HG03439 (cell line): ENCODE data around the gene MANEA.
"Not testable (repeated sequence)": the region's sequence is repeated elsewhere in the genome, so short reads cannot be mapped to it uniquely, and the experiment has no call there.

Experiments used
- ATAC-seq: cut with Tn5 transposase; IDR thresholded peaks from one replicate; pipeline ENCODE4 v1.9.1; 2021; ENCODE audit warnings: mild to moderate bottlenecking, moderate library complexity; ENCODE audit not compliant: unreplicated experiment

MANEA gene

GRCh38 chr6:95584226-95584625 lies 6.9 kb downstream of the MANEA start:
- ATAC-seq, result not testable (repeated sequence)

- no peak for ATAC-seq
Measured at GRCh38 chr6:95587989-95588388, 10.7 kb downstream of the MANEA start.

DNA sequence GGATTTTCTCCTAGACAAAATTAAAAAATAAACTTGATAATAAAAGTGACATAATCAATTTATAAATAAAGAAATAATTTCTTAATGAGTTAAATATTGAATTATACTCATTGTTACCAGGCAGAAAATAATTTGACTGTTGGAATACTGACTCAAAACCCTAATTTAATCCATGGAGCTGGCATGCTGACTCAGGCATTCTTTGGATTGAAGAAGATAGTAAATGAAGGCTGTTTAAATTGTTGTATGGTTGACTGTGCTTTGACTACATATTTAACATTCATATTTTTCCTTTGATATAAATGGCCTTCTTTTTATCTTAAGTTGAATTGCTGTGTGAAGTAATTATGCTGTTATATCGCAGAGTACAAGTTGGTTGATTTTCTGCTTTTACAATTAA lies 11.7 kb downstream of the MANEA start:
- no peak for ATAC-seq

DNA sequence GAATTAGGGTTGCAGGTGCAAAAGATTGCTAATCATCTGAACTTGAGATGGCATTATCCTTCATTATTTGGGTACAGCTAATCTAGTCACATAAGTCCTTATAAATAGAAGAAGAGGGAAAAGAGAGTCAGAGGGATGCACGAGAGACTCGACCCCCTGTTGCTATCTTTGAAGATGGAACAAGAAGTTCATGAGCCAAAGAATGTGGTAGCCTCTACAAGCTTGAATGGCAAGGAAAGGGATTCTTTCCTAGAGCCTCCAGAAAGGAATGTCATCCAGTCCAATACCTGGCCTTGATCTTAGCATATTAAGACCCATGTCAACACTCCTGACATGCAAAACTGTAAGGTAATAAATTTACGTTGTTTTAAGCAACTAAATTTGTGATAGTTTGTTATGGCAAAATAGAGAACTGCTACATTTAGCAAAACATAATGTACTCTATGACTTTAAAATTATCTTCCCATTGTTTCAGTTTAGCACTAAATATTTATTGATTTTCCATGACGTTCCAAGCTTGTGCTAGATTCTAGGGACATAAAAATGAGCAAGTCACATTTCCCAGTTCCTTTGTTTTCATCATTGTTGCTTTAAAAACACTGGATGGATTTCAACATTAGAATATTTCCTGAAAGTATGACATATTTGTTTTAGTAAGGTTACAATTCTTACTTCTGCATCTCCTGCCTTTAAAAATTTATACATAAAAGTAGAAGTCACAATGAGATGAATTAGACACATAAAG lies 12.7 kb downstream of the MANEA start:
- ATAC-seq, result no peak

DNA sequence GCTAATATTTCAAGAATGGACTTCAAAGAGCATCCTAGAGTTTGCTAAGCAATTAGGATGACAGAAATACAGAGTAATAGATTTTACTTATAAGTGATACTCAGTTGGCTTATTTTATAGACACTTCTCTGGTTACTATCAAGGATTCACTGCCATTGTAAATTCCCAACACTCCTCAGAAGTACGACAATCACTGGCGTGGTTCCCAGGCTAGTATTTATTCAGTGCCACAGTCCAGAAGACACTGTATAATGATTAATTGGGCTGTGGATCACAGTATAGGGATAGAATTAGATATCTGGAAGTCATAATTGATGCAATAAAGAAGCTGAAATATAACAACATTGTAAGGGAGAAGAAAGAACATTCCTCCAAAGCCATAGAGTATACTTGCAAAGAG lies 15.7 kb downstream of the MANEA start:
- no peak for ATAC-seq

DNA sequence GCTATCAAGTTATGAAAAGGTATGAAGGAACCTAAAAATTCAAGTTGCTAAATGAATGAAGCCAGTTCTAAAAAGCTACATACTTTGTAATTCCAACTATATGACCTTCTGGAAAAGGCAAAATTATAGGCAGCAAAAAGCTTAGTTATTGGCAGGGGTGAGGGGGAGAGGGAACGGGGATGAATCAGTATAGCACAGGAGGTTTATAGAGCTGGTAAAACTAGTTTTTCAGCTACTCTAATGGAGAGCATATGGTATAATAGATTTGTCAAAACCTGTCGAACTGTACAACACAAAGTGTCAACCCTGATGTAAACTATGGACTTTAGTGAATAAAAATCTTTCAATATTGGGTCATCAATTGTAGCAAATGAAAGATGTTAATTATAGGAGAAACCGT lies 18.7 kb downstream of the MANEA start:
- no peak for ATAC-seq

DNA sequence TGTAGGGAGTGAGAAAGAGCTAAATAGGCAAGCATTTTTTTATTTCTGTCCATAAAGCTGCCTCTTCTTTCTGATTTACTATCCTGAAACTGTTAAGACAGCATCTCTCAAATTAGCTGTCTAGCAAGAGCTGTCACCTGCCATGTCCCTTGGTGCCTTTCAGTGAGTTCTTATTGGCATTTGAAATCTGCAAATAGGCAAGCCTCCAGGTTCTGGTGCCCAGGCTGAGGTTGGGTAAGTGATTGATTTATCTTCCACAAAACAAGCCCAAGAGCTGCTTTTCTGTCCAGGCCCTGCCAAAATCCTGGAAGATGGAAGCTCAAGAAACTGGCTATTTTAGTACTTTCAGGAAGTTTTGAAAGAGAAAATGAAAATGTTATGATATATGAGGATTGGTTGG lies 22.4 kb downstream of the MANEA start:
- no peak for ATAC-seq

- ATAC-seq, result no peak
Measured at GRCh38 chr6:95601133-95601532, 23.8 kb downstream of the MANEA start.

GRCh38 chr6:95614094-95614493 lies 36.8 kb downstream of the MANEA start:
- no peak for ATAC-seq

- ATAC-seq, result no peak
Measured at GRCh38 chr6:95629551-95629950, 52.2 kb downstream of the MANEA start.

DNA sequence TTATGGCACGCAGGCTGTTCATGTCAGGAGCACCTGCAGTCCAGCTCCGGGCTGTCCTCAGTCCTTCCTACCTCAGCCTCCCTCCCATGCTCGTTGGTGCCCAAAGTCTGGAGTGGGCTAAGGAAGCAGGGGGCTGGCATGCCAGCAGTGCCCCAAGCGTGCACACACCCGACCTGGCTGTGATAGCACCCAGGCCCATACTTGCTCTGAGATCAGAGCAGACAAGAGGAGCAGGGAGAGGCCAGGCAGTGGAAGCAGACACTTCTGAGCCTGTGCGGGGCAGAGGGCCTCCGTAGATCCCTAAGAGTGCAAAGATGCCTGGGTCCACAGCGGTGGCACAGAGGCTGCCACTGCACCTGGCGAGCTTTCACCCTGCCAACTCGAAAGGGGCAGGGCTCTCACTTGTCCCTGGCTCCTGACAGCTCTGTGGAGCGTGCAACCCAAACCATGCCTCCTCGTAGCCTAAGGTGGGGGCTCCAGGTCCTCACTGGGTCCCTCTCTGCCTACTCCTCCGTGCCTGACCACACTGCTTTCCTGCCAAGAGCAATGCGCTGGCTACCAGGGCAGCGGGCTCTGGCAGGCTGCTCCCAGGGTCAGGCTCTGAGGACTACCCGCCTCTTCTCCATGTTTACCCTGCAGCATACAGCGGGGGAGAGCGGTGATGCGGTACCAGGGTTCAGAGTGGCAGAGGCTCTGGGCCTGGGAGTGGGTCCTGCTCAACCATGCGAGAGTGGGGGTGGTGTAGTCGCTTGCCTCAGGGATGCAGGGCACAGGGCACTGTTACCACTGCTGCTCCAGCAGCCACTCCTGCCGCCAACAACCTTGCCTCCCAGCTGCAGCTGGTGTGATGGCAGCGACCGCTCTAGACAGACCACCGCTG lies 59.5 kb downstream of the MANEA start:
- no peak for ATAC-seq

DNA sequence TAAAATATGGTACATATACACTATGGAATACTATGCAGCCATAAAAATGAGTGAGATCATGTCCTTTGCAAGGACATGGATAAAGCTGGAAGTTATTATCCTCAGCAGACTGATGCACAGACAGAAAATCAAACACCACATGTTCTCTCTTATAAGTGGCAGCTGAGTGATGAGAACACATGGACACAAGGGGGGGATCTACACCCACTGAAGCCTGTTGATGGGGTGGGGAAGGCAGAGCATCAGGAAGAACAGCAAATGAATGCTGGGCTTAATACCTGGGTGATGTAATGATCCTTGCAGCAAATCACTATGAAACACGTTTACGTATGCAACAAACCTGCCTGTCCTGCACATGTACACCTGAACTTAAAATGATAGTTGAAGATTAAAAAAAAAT lies 71.3 kb downstream of the MANEA start:
- ATAC-seq, result no peak

- no peak for ATAC-seq
Measured at GRCh38 chr6:95649451-95649850, 72.1 kb downstream of the MANEA start.

DNA sequence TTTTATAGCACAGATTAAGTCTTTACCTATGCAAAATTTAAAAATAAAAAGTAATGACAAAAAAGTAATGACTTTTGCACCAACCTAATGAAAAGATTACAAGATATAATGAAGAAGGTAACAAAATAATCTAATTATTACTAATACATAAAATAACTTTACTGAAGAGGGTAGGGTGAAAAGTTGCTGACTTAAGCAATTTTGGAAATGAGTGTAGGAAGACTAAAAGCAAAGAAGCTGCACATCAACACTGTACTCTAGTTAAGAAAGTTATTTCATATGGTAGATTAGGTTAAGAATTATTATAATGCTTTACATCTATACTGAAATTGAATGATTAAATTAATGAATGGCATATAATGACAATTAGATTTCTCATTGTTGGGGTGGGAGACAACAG lies 76.8 kb downstream of the MANEA start:
- ATAC-seq, result no peak

GRCh38 chr6:95658886-95659285 lies 81.6 kb downstream of the MANEA start:
- no peak for ATAC-seq
